LNCAP (cell line): Measurements from ENCODE around the gene PDE6A.

Experiments used
- TF ChIP-seq, protein P1 (sequence below): fragments of 450-650 bp; IDR thresholded peaks from 2 replicates; pipeline ENCODE4 v1.5.1; 2017; ENCODE audit warnings: mild to moderate bottlenecking

Gene PDE6A

GRCh38 chr5:149839761-149840160 is 104.8 kb downstream of the PDE6A start:
- TF ChIP-seq, protein P1, sequence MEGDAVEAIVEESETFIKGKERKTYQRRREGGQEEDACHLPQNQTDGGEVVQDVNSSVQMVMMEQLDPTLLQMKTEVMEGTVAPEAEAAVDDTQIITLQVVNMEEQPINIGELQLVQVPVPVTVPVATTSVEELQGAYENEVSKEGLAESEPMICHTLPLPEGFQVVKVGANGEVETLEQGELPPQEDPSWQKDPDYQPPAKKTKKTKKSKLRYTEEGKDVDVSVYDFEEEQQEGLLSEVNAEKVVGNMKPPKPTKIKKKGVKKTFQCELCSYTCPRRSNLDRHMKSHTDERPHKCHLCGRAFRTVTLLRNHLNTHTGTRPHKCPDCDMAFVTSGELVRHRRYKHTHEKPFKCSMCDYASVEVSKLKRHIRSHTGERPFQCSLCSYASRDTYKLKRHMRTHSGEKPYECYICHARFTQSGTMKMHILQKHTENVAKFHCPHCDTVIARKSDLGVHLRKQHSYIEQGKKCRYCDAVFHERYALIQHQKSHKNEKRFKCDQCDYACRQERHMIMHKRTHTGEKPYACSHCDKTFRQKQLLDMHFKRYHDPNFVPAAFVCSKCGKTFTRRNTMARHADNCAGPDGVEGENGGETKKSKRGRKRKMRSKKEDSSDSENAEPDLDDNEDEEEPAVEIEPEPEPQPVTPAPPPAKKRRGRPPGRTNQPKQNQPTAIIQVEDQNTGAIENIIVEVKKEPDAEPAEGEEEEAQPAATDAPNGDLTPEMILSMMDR: no peak

- TF ChIP-seq, protein P1: no peak
Observed at GRCh38 chr5:149838881-149839739, 105.5 kb downstream of the PDE6A start.

- TF ChIP-seq, protein P1: peak; percentile 96
Observed at GRCh38 chr5:149837680-149838269, 106.8 kb downstream of the PDE6A start.

- TF ChIP-seq, protein P1: no peak
Observed at GRCh38 chr5:149836451-149837139, 108.0 kb downstream of the PDE6A start.

DNA sequence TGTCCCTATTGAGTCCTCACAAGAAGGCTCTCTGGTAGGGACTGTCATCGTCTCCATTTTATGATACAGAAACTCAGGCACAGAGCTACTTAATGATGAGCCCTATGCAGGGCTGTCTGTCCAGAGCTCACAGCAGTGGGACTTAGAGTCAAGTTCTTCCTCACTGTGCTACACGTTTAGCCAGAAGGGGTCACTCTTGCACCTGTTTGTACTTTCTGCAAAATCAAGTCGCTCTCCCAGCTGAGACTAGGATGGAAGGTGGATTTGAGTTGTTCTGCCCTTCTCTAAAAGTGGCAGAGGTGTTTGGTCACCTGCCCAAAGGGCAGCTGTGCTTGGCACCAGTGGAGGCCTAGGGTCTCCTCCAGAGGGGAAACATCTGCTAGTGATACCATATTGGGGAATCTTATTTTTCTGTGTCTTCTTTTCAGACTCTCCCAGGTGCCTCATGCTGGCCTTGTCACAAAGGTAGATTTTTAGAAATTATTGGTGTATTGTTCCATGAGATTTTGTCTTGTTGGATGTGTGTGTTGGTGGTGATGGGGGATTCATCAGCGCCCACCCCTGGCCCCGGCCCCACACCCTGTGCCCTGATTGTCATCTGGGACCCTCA is 110.2 kb downstream of the PDE6A start:
- TF ChIP-seq, protein P1: peak; percentile 80

DNA sequence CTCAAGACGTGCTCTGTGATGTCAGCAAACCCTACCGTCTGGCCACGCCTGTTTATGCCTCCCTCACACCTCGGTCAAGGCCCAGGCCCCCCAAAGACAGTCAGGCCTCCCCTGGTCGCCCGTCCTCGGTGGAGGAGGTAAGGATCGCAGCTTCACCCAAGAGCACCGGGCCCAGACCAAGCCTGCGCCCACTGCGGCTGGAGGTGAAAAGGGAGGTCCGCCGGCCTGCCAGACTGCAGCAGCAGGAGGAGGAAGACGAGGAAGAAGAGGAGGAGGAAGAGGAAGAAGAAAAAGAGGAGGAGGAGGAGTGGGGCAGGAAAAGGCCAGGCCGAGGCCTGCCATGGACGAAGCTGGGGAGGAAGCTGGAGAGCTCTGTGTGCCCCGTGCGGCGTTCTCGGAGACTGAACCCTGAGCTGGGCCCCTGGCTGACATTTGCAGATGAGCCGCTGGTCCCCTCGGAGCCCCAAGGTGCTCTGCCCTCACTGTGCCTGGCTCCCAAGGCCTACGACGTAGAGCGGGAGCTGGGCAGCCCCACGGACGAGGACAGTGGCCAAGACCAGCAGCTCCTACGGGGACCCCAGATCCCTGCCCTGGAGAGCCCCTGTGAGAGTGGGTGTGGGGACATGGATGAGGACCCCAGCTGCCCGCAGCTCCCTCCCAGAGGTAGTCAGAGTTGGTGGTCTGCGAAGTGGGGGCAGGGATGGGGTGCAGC is 111.3 kb downstream of the PDE6A start:
- TF ChIP-seq, protein P1: no peak

GRCh38 chr5:149832636-149833035 is 112.0 kb downstream of the PDE6A start:
- TF ChIP-seq, protein P1: no peak
